Left lobe of liver (tissue), 2 donors: ENCODE data around the gene STK40. TPM values are rescaled to one million over a fixed set of nuclear protein-coding genes. Genes with fewer than 3 reads are reported as not detected.

ENCODE experiments used
- ATAC-seq: fragments of 200-7000 bp; cut with Tn5 transposase; one replicate; pipeline ENCODE4 v1.9.1; 2020; ENCODE audit warnings: mild to moderate bottlenecking, moderate library complexity
- DNase-seq: peaks from one replicate; pipeline ENCODE4 v3.0.0-alpha.2; 2020; ENCODE audit warnings: low spot score
- total RNA-seq: library from RNA; stranded (reverse); gene quantifications from one replicate; pipeline ENCODE4 v1.2.1, GENCODE V29; 2021
- donor health status: DM: no; HTN: no; CAD: no; lungs with moderate emphysema.
- donor health status: DM: no; HTN: yes; CAD: no.

The STK40 gene
- total RNA-seq, 1 donor from 2014 or later = 31.6 TPM

DNA sequence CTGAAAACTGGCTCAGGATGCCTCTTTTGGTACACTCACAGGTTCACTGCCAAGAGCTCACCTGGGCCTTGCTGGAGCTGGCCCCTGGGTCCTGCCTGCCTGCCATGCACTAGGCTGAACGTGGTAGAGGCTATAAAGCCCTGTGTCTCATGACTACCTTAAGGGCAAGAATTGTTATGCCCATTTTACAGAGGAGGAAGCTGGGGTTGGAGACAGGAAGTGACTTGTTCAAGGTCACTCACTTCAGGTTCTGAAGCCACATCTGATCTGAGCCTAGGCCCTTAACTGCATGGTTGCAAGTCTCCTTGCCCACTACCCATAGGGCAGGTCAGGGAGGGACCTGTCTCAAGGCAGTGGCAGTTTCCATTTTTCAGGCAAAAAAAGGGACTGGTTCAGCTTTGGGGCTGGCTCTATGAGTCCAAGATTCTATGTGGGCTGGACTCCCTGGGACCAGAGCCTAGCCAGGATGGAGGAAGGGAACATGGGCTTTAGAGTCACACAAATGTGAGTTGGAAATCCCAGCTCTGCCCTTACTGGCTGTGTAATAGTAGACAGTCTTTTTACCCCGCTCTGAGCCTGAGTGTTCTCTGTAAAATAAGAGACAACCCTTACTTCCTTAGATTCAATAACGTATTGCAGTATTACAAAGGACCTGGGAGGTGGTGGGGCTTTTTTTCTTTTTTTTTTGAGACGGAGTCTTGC, 7.8 kb downstream of the STK40 start:
- no peak for DNase-seq

GRCh38 chr1:36372617-36373016, 13.1 kb downstream of the STK40 start:
- ATAC-seq (no peak), DNase-seq (no peak)

More for the DNA sequence above, 7.8 kb downstream of the STK40 start:
- no peak for ATAC-seq

- DNase-seq = peak; percentile 74
- ATAC-seq = peak; percentile 87
Observed at GRCh38 chr1:36369061-36369861, 16.5 kb downstream of the STK40 start.

- DNase-seq (no peak), ATAC-seq (no peak)
Observed at GRCh38 chr1:36367798-36368197, 17.9 kb downstream of the STK40 start.

DNA sequence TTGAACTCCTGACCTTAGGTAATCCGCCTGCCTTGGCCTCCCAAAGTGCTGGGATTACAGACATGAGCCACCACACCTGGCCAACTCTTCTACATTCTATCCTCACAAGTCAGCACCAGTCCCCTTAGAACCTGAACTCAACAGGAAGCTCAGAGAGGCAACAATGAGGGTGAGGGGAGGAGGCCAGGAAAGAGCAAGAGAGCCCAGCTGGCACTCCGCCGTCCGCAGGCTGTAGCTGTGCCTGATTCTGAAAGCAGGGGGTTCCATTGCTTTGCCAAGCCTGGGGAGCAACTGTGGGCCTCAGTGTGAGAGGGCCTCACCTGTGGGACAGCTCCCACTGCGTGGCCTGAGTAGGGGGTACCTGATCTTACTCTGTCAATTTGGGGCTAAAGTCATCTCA, 18.7 kb downstream of the STK40 start:
- DNase-seq (no peak), ATAC-seq (no peak)

- ATAC-seq = no peak
- no peak for DNase-seq
Observed at GRCh38 chr1:36366091-36366661, 19.5 kb downstream of the STK40 start.

- no peak for ATAC-seq
- no peak for DNase-seq
Observed at GRCh38 chr1:36365381-36365780, 20.3 kb downstream of the STK40 start.

DNA sequence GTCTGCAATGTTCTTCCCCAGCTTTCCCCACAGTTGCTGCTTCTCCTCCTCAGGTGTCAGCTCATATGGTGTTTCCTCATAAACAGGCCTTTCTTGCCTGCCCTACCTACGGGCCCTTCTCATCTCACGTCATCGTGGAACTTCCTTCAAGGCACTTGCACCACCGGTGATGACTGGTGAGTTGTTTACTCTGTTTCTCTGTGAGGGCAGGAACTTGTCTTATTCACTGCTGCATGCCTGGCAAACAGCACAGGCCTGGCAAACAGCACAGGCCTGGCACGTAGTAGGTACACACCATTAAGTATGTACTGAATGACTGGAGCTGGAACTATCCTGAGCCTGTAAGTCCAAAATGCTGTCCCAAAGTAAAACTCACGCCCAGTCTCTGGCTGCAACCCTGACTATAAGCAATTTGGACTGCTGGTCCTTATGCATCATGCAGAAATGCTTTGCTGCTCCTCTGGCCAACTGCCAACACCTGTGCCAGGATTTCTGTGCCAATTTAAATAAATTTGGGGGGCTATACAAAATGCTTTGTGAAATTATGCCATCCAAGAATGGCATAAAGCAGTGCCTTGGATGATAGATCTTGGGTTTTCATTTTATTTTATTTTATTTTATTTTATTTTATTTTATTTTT, 25.7 kb downstream of the STK40 start:
- no peak for ATAC-seq
- DNase-seq = no peak

- DNase-seq (no peak), ATAC-seq (no peak)
Observed at GRCh38 chr1:36359383-36359782, 26.3 kb downstream of the STK40 start.

- DNase-seq = no peak
Observed at GRCh38 chr1:36358514-36359084, 27.1 kb downstream of the STK40 start.

GRCh38 chr1:36355811-36356210, 29.9 kb downstream of the STK40 start:
- ATAC-seq = peak; percentile 16

More at GRCh38 chr1:36358514-36359084, 27.1 kb downstream of the STK40 start:
- no peak for ATAC-seq

DNA sequence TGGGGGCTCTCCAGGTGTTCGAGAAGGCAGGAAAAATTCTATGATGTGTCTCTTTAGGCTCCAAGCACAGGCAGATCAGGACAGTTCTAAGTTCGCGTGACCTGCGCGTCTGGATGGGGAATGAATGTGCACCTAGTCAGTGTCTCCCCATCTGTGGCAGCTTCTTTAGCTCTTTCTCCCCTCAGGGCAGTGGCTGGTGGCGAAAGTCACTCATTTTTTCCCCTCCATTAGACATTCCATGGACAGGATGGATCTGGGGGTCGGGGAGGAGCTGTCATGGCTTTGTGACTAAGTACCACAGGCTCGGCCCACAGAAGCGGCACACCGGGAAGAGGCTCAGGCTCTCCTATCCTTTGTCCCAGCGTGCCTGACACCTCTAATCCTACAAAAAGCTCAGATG, 31.2 kb downstream of the STK40 start:
- no peak for DNase-seq
- ATAC-seq = no peak

More at GRCh38 chr1:36355811-36356210, 29.9 kb downstream of the STK40 start:
- DNase-seq = no peak

- DNase-seq = no peak
Observed at GRCh38 chr1:36352910-36353878, 32.5 kb downstream of the STK40 start.

GRCh38 chr1:36352125-36352909, 33.4 kb downstream of the STK40 start:
- ATAC-seq = no peak
- DNase-seq = no peak

More at GRCh38 chr1:36352910-36353878, 32.5 kb downstream of the STK40 start:
- no peak for ATAC-seq

- no peak for ATAC-seq
- DNase-seq = no peak
Observed at GRCh38 chr1:36351227-36351977, 34.3 kb downstream of the STK40 start.

- peak; percentile 14 for ATAC-seq
- no peak for DNase-seq
Observed at GRCh38 chr1:36350659-36351226, 35.0 kb downstream of the STK40 start.

DNA sequence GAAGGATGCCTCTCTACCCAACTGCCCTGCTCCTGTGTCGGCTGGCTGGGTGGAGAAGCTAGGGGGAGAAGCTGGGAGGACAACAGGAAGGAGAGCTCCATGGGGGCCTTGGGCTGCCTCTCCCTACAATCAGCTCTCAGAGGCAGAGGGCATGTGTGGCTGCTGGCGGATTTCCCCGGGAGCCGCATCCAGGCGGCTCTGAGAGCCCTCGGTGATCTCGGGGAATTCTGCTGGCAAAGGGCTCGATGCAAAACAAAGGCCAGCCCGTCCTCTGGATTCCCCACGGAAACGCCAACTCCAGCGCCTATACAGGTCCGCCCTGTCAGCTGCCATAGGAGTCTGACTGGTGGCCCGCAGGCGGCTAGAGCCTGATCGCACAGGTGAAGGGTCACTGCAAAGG, 35.9 kb downstream of the STK40 start:
- ATAC-seq (no peak), DNase-seq (no peak)

DNA sequence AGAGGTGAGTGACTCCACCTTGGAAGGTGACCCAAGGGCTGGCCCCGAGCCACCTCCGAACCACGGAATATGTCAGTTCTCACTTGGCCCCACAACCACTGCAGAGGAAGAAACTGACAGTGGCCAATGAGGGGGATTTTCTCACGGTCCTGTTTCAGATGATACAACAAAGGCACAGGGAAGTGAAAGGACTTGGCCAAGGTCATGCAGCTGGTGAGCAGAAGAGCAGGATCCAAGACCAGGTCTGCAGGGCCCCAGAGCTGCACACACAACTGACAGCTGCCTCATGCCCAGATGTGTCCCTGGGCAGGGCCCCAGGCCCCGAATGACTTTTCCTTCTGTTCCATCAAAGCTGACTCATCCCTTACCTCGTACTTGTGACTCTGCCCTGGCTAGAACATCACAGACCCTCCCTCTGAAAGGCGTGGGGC, 36.5 kb downstream of the STK40 start:
- DNase-seq (no peak), ATAC-seq (no peak)
